BLaER1 treated with 17β-estradiol and CSF1 and Interleukin-3, amounts not matched to agents 10 nM and 100 nM (cell line): Measurements from ENCODE around the gene MED13.

Experiments
- H3K27ac ChIP-seq, 11 experiments: shearing (Covaris generic); formaldehyde crosslinking; 2 replicates each; pipeline ENCODE4 v1.8.1; 2022
- H3K27me3 ChIP-seq, 11 experiments: shearing (Covaris generic); formaldehyde crosslinking; 2 replicates each; pipeline ENCODE4 v1.8.1; 2022
- H3K36me3 ChIP-seq, 11 experiments: shearing (Covaris generic); formaldehyde crosslinking; 2 replicates each; pipeline ENCODE4 v1.8.1; 2022
- H3K4me1 ChIP-seq, 10 experiments: shearing (Covaris generic); formaldehyde crosslinking; 2 replicates each; pipeline ENCODE4 v1.8.1; 2022
- H3K4me2 ChIP-seq, 11 experiments: shearing (Covaris generic); formaldehyde crosslinking; 2 replicates each; pipeline ENCODE4 v1.8.1; 2022
- H3K4me3 ChIP-seq, 10 experiments: shearing (Covaris generic); formaldehyde crosslinking; 2 replicates each; pipeline ENCODE4 v1.8.1; 2022
- H3K9ac ChIP-seq, 11 experiments: shearing (Covaris generic); formaldehyde crosslinking; 2 replicates each; pipeline ENCODE4 v1.8.1; 2022
- H3K9me3 ChIP-seq, 11 experiments: shearing (Covaris generic); formaldehyde crosslinking; replicated peaks in 1 of 11; 2 replicates each; pipeline ENCODE4 v1.8.1; 2022
- H4K20me1 ChIP-seq, 11 experiments: shearing (Covaris generic); formaldehyde crosslinking; 2 replicates each; pipeline ENCODE4 v1.8.1; 2022
- Cebpa-rat ChIP-seq, 11 experiments: shearing (Covaris generic); IDR thresholded peaks; 2 replicates each; pipeline ENCODE4 v1.8.1; 2022

The MED13 gene

DNA sequence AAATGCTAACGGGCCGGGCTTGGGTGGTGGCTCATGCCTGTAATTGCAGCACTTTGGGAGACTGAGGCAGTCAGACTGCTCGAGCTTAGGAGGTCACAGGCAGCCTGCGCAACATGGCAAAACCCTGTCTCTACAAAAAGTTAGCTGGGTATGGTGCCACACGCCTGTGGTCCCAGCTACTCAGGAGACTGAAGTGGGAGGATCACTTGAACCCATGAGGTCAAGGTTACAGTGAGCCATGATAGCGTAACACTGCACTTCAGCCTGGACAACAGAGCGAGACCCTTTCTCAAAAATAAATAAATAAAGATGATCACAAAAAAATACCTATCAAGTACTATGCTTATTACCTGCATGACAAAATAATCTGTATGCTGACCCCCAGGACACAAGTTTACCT lies 91.0 kb downstream of the MED13 start:
- H3K4me1 ChIP-seq, result peaks cover 0 to 24% (median 13%) of the 10 kb centered on the region in 10 experiments; a peak in 17 of 20 replicates
- H3K36me3 ChIP-seq, result peaks cover 80 to 100% (median 97%) of the 10 kb centered on the region in 11 experiments
- no peak for TF ChIP-seq Cebpa-rat (IDR thresholded peaks at IDR 0.05)
- H4K20me1 ChIP-seq, result peaks cover under 1 to 83% (median 44%) of the 10 kb centered on the region in 11 experiments; a peak in 19 of 22 replicates
- H3K9me3 ChIP-seq, result no peaks in the 10 kb centered on the region
- no peak overlapping the region for H3K9ac ChIP-seq
- no peak overlapping the region for H3K4me2 ChIP-seq
- H3K27me3 ChIP-seq, result no peaks in the 10 kb centered on the region
- no peak overlapping the region for H3K4me3 ChIP-seq
- no peak overlapping the region for H3K27ac ChIP-seq

DNA sequence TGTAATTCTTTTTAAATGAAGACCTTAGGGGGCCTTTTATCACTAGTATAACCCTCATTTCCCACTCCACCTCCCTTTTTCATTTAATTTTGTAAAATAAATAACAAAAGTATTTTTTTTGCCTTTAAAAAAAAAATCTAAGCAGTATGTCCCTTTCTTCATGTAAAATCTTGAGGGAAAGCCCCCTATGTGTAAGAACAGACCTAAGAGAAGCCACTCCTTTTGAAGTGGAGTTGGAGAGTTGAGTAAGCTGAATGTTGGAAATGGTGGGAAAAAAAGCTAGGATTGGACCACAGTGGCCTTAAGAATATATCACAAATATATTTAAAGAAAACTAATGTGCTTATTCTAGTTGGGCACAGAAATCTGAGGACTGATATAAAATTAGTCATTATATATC lies 92.8 kb downstream of the MED13 start:
- Histone ChIP-seq H3K27me3 (no peaks in the 10 kb centered on the region), H3K4me1 (peaks cover 0 to 24% (median 13%) of the 10 kb centered on the region in 10 experiments; a peak in 17 of 20 replicates), H3K4me3 (no peak overlapping the region), H3K36me3 (peaks cover 81 to 100% (median 97%) of the 10 kb centered on the region in 11 experiments), H3K9me3 (no peaks in the 10 kb centered on the region), H4K20me1 (peaks cover 0 to 65% (median 31%) of the 10 kb centered on the region in 11 experiments; a peak in 18 of 22 replicates), H3K4me2 (no peak overlapping the region), H3K9ac (no peak overlapping the region), H3K27ac (no peak overlapping the region)
- no peak for TF ChIP-seq Cebpa-rat (IDR thresholded peaks at IDR 0.05)

DNA sequence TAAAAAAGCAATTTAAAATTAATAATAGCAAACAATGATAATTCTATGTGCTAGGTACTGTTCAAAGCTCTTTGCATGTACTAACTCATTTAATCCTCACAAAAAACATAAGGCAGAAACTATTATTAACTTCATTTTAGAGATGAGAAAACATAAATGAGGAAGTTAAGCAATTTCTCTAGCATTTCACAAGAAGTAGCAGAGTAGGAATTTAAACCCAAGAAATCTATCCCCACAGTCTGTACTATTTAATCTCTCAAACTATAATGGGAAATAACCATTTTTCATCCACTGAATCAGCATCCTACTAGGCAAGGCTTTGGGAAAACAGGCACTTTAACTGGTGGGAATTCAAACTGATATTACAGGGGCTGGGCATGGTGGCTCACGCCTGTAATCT lies 95.0 kb downstream of the MED13 start:
- TF ChIP-seq Cebpa-rat (IDR thresholded peaks at IDR 0.05), result peak in 3 of 11 experiments; percentile 42 to 63 (median 60); a peak in 4 of 22 replicates

DNA sequence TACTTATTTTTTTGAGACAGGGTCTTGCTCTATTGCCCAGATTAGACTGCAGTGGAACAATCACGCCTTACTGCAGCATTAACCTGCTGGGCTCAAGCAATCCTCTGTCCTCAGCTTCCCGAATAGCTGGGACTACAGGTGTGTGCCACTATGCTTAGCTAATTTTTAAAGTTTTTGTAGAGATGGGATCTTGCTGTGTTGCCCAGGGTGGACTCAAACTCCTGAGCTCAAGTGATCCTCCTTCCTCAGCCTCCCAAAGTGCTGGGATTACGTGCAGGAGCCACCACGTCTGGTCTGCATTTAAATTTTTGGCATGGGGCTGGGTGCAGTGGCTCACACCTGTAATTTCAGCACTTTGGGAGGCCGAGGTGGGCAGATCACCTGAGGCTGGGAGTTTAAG lies 96.3 kb downstream of the MED13 start:
- H3K27ac ChIP-seq, result peak overlapping the region in 6 of 11 experiments; percentile 63 to 86 (median 74); a peak in 10 of 22 replicates
- peak overlapping the region in 1 of 11 experiments; percentile 52; a peak in 1 of 22 replicates for H3K9ac ChIP-seq
- peaks cover 0 to 24% (median 13%) of the 10 kb centered on the region in 10 experiments; a peak in 17 of 20 replicates for H3K4me1 ChIP-seq
- TF ChIP-seq Cebpa-rat (IDR thresholded peaks at IDR 0.05), result no peak
- no peak overlapping the region for H3K4me3 ChIP-seq
- H4K20me1 ChIP-seq, result peaks cover 0 to 39% (median 13%) of the 10 kb centered on the region in 11 experiments; a peak in 15 of 22 replicates
- no peaks in the 10 kb centered on the region for H3K27me3 ChIP-seq
- peaks cover 86 to 100% (median 96%) of the 10 kb centered on the region in 11 experiments for H3K36me3 ChIP-seq
- no peak overlapping the region for H3K4me2 ChIP-seq
- H3K9me3 ChIP-seq, result no peaks in the 10 kb centered on the region

More for the DNA sequence above, 95.0 kb downstream of the MED13 start:
- peak overlapping the region in 1 of 10 experiments; percentile 21; a peak in 1 of 20 replicates for H3K4me3 ChIP-seq
- H3K27ac ChIP-seq, result peak overlapping the region; percentile 15 to 86 (median 71); a peak in 21 of 22 replicates
- peak overlapping the region in 9 of 11 experiments; percentile 23 to 80 (median 71); a peak in 17 of 22 replicates for H3K4me2 ChIP-seq
- peaks cover 0 to 24% (median 13%) of the 10 kb centered on the region in 10 experiments; a peak in 17 of 20 replicates for H3K4me1 ChIP-seq
- H3K27me3 ChIP-seq, result no peaks in the 10 kb centered on the region
- H3K9ac ChIP-seq, result peak overlapping the region in 7 of 11 experiments; percentile 13 to 67 (median 54); a peak in 11 of 22 replicates
- H4K20me1 ChIP-seq, result peaks cover 0 to 45% (median 12%) of the 10 kb centered on the region in 11 experiments; a peak in 17 of 22 replicates
- H3K9me3 ChIP-seq, result no peaks in the 10 kb centered on the region
- peaks cover 80 to 100% (median 95%) of the 10 kb centered on the region in 11 experiments for H3K36me3 ChIP-seq

DNA sequence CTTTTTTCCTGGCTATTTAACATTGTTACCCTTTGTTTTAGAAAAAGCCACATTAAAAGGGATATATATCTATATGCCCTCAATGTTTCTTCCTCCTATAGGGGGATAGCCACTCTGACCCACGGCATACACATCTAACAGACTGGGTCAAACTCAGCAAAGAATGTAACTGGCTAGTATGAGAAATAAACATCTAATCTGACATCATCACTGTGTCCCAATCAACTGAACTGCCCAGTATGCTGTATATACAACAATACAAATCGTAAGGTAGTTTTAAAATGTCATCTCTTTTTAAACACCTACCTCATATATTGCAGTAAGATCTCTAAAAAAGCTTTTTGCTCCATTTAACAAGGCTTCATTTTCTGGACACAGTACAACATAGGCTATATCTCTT lies 97.3 kb downstream of the MED13 start:
- TF ChIP-seq Cebpa-rat (IDR thresholded peaks at IDR 0.05), result no peak

DNA sequence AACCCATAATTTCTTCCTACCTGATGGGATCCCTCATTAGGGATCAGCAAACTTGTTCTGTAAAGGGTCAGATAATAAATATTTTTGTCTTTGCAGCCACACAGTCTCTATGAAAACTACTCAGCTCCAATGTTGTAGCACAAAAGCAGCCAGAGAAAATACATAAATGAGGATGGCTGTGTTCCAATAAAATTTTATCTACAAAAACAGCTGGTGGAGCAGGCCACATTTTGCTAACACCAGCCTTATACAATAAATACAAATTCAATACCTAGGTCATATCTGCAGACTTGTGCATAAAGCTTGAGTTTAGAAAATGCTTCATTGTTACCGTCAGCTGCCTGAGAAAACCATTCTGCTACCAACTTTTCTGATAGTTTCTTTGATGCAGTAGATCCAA lies 98.9 kb downstream of the MED13 start:
- Histone ChIP-seq H3K4me2 (no peak overlapping the region), H3K36me3 (peaks cover 84 to 100% (median 95%) of the 10 kb centered on the region in 11 experiments), H4K20me1 (peaks cover 0 to 34% (median 18%) of the 10 kb centered on the region in 11 experiments; a peak in 11 of 22 replicates), H3K4me1 (peaks cover 0 to 21% (median 13%) of the 10 kb centered on the region in 10 experiments; a peak in 17 of 20 replicates), H3K9me3 (no peaks in the 10 kb centered on the region), H3K9ac (no peak overlapping the region), H3K27ac (no peak overlapping the region), H3K4me3 (no peak overlapping the region), H3K27me3 (no peaks in the 10 kb centered on the region)
- no peak for TF ChIP-seq Cebpa-rat (IDR thresholded peaks at IDR 0.05)

More for the DNA sequence above, 97.3 kb downstream of the MED13 start:
- Histone ChIP-seq H3K4me3 (no peak overlapping the region), H3K4me2 (no peak overlapping the region), H3K36me3 (peaks cover 86 to 100% (median 96%) of the 10 kb centered on the region in 11 experiments), H3K9me3 (no peaks in the 10 kb centered on the region), H3K4me1 (peaks cover 0 to 24% (median 13%) of the 10 kb centered on the region in 10 experiments; a peak in 17 of 20 replicates), H3K27me3 (no peaks in the 10 kb centered on the region), H3K9ac (no peak overlapping the region), H4K20me1 (peaks cover 0 to 39% (median 16%) of the 10 kb centered on the region in 11 experiments; a peak in 11 of 22 replicates), H3K27ac (no peak overlapping the region)

DNA sequence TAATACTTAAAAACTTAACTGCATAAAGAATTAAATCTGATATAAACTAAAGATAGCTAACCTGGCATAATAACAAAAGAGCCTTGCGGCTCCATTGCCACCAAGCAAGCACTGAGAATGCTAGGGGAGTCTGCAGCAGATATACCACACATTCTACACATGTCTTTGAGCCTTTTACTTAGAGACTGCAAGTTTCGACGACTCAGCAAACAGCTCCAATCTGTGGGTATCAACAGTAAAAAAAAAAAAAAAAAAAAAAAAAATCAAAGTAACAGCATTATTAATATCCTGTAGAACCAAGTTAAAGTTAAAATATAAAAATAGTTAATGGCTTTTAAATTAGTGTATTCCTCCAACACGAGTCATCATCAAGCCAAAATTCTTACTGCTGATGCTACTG lies 109.5 kb downstream of the MED13 start:
- H3K4me3 ChIP-seq, result no peak overlapping the region
- H3K4me1 ChIP-seq, result no peaks in the 10 kb centered on the region
- no peaks in the 10 kb centered on the region for H3K9me3 ChIP-seq
- peaks cover 95 to 100% (median 98%) of the 10 kb centered on the region in 11 experiments for H3K36me3 ChIP-seq
- H3K27ac ChIP-seq, result no peak overlapping the region
- H3K9ac ChIP-seq, result no peak overlapping the region
- H4K20me1 ChIP-seq, result peaks cover 0 to 38% (median 0%) of the 10 kb centered on the region in 11 experiments; a peak in 10 of 22 replicates
- TF ChIP-seq Cebpa-rat (IDR thresholded peaks at IDR 0.05), result no peak
- H3K4me2 ChIP-seq, result no peak overlapping the region
- H3K27me3 ChIP-seq, result no peaks in the 10 kb centered on the region

DNA sequence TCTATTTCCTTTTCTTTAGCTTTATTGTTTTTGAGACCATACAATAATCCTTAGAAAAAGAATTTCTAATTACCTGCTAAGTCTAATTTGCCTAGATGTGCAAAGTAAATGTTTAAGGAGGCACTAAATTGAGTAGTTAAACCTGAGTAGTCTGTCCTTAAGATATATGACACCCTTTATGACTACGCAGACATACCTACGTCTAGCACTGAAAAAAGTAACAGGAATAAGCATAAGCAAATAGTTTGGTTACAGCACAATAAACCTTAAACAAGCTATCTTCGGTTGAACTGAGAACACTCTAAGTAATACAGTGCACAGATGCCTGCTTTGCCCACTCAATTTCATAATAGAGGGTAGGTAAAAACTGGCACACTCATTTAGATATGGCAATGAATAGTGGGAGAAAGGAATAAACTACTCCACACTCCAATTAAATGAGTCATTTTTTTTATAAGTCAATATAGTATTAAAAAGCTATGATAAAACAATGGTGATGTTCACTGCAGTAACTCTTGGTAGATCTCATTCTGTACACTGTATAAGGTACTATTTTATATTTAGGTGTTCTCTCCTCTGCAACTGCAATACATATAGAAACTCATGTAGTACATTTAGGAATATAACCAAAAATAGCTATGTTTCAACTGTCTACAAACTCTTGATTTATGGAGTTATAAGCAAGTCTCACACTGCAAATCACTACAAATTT lies 117.6 kb downstream of the MED13 start:
- peaks cover 86 to 100% (median 92%) of the 10 kb centered on the region in 11 experiments for H3K36me3 ChIP-seq

DNA sequence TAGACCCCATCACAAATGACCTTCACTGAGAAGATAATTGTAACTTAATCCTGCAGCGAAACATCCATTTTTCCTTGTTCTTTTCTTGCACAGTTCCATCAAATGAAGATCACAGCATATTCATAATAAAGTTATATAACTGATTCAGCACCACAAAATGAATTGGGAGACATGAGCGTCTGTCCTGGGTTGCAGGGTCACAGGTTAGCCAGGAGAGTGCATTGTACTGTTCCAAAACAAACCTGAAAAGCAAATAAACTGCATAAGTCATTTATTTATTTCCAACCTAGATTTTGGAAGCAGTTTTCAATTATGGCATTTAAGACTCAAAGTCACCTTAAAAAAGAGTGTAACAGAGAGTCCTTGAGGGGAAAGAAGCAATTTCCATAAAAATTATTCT lies 118.7 kb downstream of the MED13 start:
- Histone ChIP-seq H3K36me3 (peaks cover 79 to 100% (median 88%) of the 10 kb centered on the region in 11 experiments), H3K4me1 (no peaks in the 10 kb centered on the region), H3K9me3 (no peaks in the 10 kb centered on the region), H3K27me3 (no peaks in the 10 kb centered on the region), H3K9ac (no peak overlapping the region), H3K4me3 (no peak overlapping the region), H3K27ac (no peak overlapping the region), H4K20me1 (peaks cover 0 to 25% (median 0%) of the 10 kb centered on the region in 11 experiments; a peak in 8 of 22 replicates), H3K4me2 (no peak overlapping the region)
- no peak for TF ChIP-seq Cebpa-rat (IDR thresholded peaks at IDR 0.05)

More for the DNA sequence above, 117.6 kb downstream of the MED13 start:
- Histone ChIP-seq H3K27ac (no peak overlapping the region), H3K4me3 (no peak overlapping the region), H3K4me2 (no peak overlapping the region), H3K9me3 (no peaks in the 10 kb centered on the region), H3K9ac (no peak overlapping the region), H3K27me3 (no peaks in the 10 kb centered on the region), H3K4me1 (no peaks in the 10 kb centered on the region), H4K20me1 (peaks cover 0 to 28% (median 0%) of the 10 kb centered on the region in 11 experiments; a peak in 7 of 22 replicates)
- no peak for TF ChIP-seq Cebpa-rat (IDR thresholded peaks at IDR 0.05)
